Eye (tissue), 1 donor: ENCODE data around the gene PYGL.
"Not testable (repeated sequence)": the region's sequence is repeated elsewhere in the genome, so short reads cannot be mapped to it uniquely, and the experiment has no call there.

Source experiments
- DNase-seq: peaks from one replicate; pipeline ENCODE4 v3.0.0-alpha.2; 2015

The PYGL gene

GRCh38 chr14:50924843-50925242, 19.4 kb downstream of the PYGL start:
- DNase-seq = no peak

- no peak for DNase-seq
Observed at GRCh38 chr14:50924236-50924635, 20.0 kb downstream of the PYGL start.

- DNase-seq = no peak
Observed at GRCh38 chr14:50922803-50923202, 21.5 kb downstream of the PYGL start.

- DNase-seq = no peak
Observed at GRCh38 chr14:50920482-50921230, 23.6 kb downstream of the PYGL start.

- DNase-seq = not testable (repeated sequence)
Observed at GRCh38 chr14:50919524-50919923, 24.8 kb downstream of the PYGL start.

- no peak for DNase-seq
Observed at GRCh38 chr14:50917449-50917848, 26.8 kb downstream of the PYGL start.

GRCh38 chr14:50910495-50911420, 33.5 kb downstream of the PYGL start:
- peak; percentile 54 for DNase-seq

GRCh38 chr14:50906326-50907065, 37.8 kb downstream of the PYGL start:
- DNase-seq = peak; percentile 58

GRCh38 chr14:50904719-50905118, 39.6 kb downstream of the PYGL start:
- DNase-seq = no peak

GRCh38 chr14:50901361-50901760, 42.9 kb downstream of the PYGL start:
- DNase-seq = no peak

GRCh38 chr14:50897658-50898175, 46.6 kb downstream of the PYGL start:
- DNase-seq = no peak

GRCh38 chr14:50897005-50897404, 47.3 kb downstream of the PYGL start:
- not testable (repeated sequence) for DNase-seq

GRCh38 chr14:50896421-50896820, 47.9 kb downstream of the PYGL start:
- DNase-seq = not testable (repeated sequence)

GRCh38 chr14:50892255-50892654, 52.0 kb downstream of the PYGL start:
- DNase-seq = no peak

- DNase-seq = no peak
Observed at GRCh38 chr14:50887476-50887875, 56.8 kb downstream of the PYGL start.

GRCh38 chr14:50883827-50884197, 60.5 kb downstream of the PYGL start:
- no peak for DNase-seq

GRCh38 chr14:50882932-50883826, 61.1 kb downstream of the PYGL start:
- no peak for DNase-seq

GRCh38 chr14:50875359-50876070, 68.8 kb downstream of the PYGL start:
- DNase-seq = peak; percentile 58

GRCh38 chr14:50874757-50875156, 69.5 kb downstream of the PYGL start:
- peak; percentile 52 for DNase-seq

- DNase-seq = peak; percentile 50
Observed at GRCh38 chr14:50871914-50872732, 72.2 kb downstream of the PYGL start, which contains the start of gene ABHD12B. Gene ABHD12B, plus strand, starts transcription at chr14:50872053. Its CDS starts 122 bp downstream, at chr14:50872175.
